Measurements from ENCODE around the gene SCAMP4.

Gene SCAMP4

GRCh38 chr19:1956868-1957492, 51.8 kb downstream of the SCAMP4 start:
- peak; percentile 92 for DNase-seq (ENCODE audit: low spot score)

GRCh38 chr19:1957562-1958248, 52.5 kb downstream of the SCAMP4 start:
- no peak for DNase-seq (ENCODE audit: low spot score)

- DNase-seq (ENCODE audit: low spot score) = no peak
These were observed 54.9 kb downstream of the SCAMP4 start for GRCh38 chr19:1959928-1960589.

GRCh38 chr19:1961000-1961883, 56.0 kb downstream of the SCAMP4 start:
- DNase-seq (ENCODE audit: low spot score) = no peak

GRCh38 chr19:1962674-1963073, 57.5 kb downstream of the SCAMP4 start:
- DNase-seq (ENCODE audit: low spot score) = no peak

- no peak for DNase-seq (ENCODE audit: low spot score)
These were observed 61.9 kb downstream of the SCAMP4 start for GRCh38 chr19:1967087-1967608.

GRCh38 chr19:1968279-1969175, 63.3 kb downstream of the SCAMP4 start:
- DNase-seq (ENCODE audit: low spot score) = no peak

- peak; percentile 25 for DNase-seq (ENCODE audit: low spot score)
These were observed 64.2 kb downstream of the SCAMP4 start for GRCh38 chr19:1969176-1970002.

- no peak for DNase-seq (ENCODE audit: low spot score)
These were observed 65.0 kb downstream of the SCAMP4 start for GRCh38 chr19:1970003-1970805.

- DNase-seq (ENCODE audit: low spot score) = no peak
These were observed 65.8 kb downstream of the SCAMP4 start for GRCh38 chr19:1970806-1971502.

- DNase-seq (ENCODE audit: low spot score) = no peak
These were observed 69.4 kb downstream of the SCAMP4 start for GRCh38 chr19:1974381-1975161.

- peak; percentile 42 for DNase-seq (ENCODE audit: low spot score)
These were observed 69.9 kb downstream of the SCAMP4 start for GRCh38 chr19:1975162-1975480.

Data from pons (tissue), 1 donor.